Astrocyte of the cerebellum (primary cell): Measurements from ENCODE around the gene NDST4.

Source experiments
- DNase-seq: peaks from one replicate; pipeline ENCODE4 v3.0.0-alpha.2; 2011; ENCODE audit warnings: low read depth
- H3K4me3 ChIP-seq: 2 replicates; pipeline ENCODE4 v1.5.1; 2011; ENCODE audit warnings: mild to moderate bottlenecking, low read depth, low read length, moderate library complexity
- in situ Hi-C: cut with HindIII; loops from 2 replicates; pipeline ENCODE4 v1.10.0; 2017; ENCODE audit warnings: low sequenced_read_pairs
- TF ChIP-seq, protein P1 (sequence below): IDR thresholded peaks from 2 replicates; pipeline ENCODE4 v1.5.1; 2012; ENCODE audit warnings: low read length, low read depth, moderate library complexity, mild to moderate bottlenecking; ENCODE audit errors: missing control alignments

Gene NDST4

DNA sequence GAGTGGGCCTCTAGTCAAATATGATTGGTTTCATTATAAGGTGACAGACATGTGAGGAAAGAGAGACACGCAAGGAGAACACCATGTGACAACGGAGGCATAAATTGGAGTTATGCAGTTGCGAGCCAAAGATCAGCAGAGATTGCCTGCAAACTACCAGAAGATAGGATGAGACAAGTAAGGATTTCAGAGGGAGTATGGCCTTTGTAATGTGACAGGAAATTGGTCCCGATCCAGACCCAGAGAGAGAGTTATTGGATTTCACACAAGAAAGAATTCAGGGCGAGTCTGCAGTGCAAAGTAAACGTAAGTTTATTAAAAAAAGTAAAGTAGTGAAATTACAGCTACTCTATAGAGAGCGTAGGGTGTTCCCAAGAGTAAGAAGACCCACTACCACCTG, 35.7 kb upstream of the NDST4 start:
- H3K4me3 ChIP-seq = no peak overlapping the region
- DNase-seq = no peak
- TF ChIP-seq, protein P1, sequence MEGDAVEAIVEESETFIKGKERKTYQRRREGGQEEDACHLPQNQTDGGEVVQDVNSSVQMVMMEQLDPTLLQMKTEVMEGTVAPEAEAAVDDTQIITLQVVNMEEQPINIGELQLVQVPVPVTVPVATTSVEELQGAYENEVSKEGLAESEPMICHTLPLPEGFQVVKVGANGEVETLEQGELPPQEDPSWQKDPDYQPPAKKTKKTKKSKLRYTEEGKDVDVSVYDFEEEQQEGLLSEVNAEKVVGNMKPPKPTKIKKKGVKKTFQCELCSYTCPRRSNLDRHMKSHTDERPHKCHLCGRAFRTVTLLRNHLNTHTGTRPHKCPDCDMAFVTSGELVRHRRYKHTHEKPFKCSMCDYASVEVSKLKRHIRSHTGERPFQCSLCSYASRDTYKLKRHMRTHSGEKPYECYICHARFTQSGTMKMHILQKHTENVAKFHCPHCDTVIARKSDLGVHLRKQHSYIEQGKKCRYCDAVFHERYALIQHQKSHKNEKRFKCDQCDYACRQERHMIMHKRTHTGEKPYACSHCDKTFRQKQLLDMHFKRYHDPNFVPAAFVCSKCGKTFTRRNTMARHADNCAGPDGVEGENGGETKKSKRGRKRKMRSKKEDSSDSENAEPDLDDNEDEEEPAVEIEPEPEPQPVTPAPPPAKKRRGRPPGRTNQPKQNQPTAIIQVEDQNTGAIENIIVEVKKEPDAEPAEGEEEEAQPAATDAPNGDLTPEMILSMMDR = no peak
- in situ Hi-C loops = no loop called here

DNA sequence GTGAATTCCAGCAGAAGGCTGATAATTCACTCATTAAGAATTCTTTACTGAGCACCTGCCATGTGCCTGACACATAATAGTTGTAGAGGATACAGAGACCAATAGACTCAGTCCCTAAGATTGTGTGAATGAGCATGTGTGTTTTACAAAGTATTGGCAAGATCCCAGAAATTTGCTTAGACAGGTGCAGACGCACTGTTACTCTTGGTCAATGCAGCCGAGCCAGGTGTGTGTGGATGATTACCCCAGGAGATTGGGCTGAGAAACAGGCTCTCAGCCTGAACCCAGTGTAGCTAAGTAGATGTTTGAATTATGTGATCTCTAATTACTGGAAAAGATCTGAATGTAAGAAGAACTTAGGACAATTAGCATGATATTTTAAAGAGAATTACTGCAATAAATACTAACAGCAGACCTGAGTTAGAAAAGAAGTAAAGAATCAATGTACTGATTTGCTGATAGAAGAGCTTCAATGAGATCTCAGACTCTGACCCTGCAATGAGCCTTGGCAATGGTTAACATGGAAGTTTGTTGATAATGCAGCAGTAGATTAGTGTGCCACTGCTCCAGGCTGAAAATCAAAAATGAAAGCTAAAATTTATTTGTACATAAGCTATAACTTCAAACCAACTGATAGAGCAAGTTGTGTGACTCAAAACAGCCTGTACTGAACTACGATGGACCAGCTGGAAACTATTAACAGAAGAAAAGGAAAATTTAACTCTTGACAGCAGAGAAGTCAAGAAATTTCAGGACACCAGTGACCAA, 32.2 kb upstream of the NDST4 start:
- in situ Hi-C loops = no loop called here
- DNase-seq = no peak
- TF ChIP-seq, protein P1 = no peak
- no peak overlapping the region for H3K4me3 ChIP-seq

DNA sequence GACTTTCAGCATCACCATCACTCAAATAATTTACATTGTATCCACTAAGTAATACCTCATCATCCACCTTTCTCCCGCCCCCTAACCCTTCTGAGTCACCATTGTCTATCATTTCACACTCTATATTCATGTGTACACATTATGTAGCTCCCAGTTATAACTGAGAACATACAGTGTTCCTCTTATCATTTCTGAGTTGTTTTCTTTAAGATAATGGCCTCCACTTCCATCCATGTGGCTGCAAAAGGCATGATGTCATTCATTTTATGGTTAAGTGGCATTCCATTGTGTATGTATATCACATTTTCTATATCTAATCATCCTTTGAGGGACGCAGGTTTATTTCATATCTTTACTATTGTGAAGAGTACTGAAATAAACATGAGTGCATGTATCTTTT, 14.6 kb upstream of the NDST4 start:
- H3K4me3 ChIP-seq = no peak overlapping the region
- no peak for DNase-seq
- in situ Hi-C loops = no loop called here
- TF ChIP-seq, protein P1 = no peak

DNA sequence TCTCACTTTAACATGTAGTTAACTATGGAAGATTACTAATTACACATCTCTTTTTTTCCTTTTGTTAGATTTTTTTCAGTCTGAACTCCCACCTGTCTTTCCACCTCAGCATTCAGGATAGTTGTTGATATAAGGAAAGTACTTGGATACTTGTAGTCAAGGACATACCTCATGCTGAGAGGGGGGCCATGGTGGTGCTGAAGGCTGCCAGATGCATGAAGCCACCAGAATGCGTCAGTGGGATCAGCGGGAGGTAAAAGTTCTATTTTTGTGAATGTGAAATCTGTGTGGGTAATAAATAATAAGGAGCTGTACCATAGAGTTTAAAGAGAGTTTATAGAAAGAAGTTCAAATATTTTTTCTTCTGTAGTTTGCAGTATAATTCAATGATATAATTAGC, 13.1 kb upstream of the NDST4 start:
- H3K4me3 ChIP-seq = no peak overlapping the region
- DNase-seq = peak; percentile 53
- TF ChIP-seq, protein P1 = no peak
- in situ Hi-C loops = no loop called here

DNA sequence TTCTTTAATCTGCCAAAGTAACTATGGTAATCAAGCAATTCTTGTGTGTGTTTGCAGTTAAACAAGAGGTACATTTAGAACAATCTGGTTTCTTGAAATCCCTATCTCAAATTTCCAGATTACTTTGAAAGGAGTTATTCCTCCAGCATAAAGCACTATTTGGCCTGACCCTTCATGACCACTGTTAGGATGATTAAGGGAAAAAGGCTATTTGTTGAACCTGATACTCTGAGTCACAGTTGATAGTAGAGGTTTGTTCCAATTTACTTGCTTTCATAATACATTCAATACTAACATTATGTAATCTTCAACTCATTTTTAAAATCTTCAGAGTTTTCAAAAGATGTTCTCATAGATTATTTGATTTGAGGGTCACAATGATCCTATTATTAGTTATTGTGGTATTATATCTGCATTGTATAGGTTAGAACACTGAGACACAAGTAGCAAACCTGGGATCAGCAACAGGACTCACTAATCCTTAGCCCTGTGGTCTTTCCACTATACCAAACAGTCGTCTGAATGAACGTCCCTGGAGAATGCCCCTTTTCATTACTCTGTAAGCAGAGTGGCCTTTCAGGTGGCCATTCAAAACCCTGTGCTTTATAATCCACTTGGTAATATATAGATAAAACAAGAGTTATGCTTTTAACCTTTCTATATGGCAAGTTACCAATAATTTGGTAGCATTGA, 8.1 kb upstream of the NDST4 start:
- no peak for DNase-seq
- no peak overlapping the region for H3K4me3 ChIP-seq
- TF ChIP-seq, protein P1 = no peak
- in situ Hi-C loops = no loop called here

DNA sequence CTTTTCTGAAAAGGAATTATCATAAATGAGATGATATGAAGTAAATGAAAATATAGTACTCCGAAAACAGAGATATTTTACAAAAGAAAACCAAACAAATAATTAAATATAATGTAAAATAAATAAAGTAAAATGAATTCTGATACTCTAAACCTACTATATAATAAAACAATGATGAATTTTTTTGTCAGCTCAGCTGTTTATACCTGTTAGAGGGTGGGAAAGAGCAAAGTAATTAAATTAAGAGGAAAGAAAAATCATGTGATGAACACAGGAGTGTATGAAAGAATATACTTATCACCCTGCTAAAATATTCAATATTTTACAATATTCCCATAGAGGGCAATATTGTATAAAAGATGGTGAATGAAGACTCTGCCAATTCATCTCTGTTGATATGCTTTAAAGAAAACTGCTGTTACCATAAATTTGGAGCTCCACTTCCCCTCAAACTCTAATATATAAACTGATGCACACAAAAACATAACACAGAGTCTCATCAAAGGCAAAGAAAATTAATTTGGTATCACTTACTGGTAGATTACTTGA, 6.5 kb upstream of the NDST4 start:
- TF ChIP-seq, protein P1 = no peak
- H3K4me3 ChIP-seq = no peak overlapping the region
- in situ Hi-C loops = no loop called here
- no peak for DNase-seq
